Fibroblast of skin of left quadriceps (primary cell): ENCODE data around the gene CSNK1G2.

Experiments
- DNase-seq, 2 experiments: peaks; one replicate each; pipeline ENCODE4 v3.0.0-alpha.2; 2013; ENCODE audit warnings: low read depth in 2 of 2

Gene CSNK1G2

GRCh38 chr19:1918975-1919374 lies 22.0 kb upstream of the CSNK1G2 start:
- DNase-seq, result no peak

GRCh38 chr19:1920644-1921043 lies 20.3 kb upstream of the CSNK1G2 start:
- DNase-seq, result no peak

- DNase-seq, result no peak
Observed at GRCh38 chr19:1921326-1921725, 19.6 kb upstream of the CSNK1G2 start.

GRCh38 chr19:1921825-1922224 lies 19.1 kb upstream of the CSNK1G2 start:
- no peak for DNase-seq

GRCh38 chr19:1922803-1923202 lies 18.2 kb upstream of the CSNK1G2 start:
- DNase-seq, result no peak

GRCh38 chr19:1923319-1923718 lies 17.7 kb upstream of the CSNK1G2 start:
- DNase-seq, result no peak

GRCh38 chr19:1924320-1924961 lies 16.5 kb upstream of the CSNK1G2 start:
- DNase-seq, result no peak

- DNase-seq, result no peak
Observed at GRCh38 chr19:1925544-1925943, 15.4 kb upstream of the CSNK1G2 start.

- DNase-seq, result no peak
Observed at GRCh38 chr19:1929021-1929742, 11.8 kb upstream of the CSNK1G2 start.

GRCh38 chr19:1931445-1931844 lies 9.5 kb upstream of the CSNK1G2 start:
- DNase-seq, result no peak

GRCh38 chr19:1932395-1932794 lies 8.6 kb upstream of the CSNK1G2 start:
- DNase-seq, result no peak

GRCh38 chr19:1933244-1933643 lies 7.7 kb upstream of the CSNK1G2 start:
- no peak for DNase-seq

- DNase-seq, result no peak
Observed at GRCh38 chr19:1933942-1934341, 7.0 kb upstream of the CSNK1G2 start.

- no peak for DNase-seq
Observed at GRCh38 chr19:1935484-1936208, 5.3 kb upstream of the CSNK1G2 start.

- DNase-seq, result no peak
Observed at GRCh38 chr19:1936430-1936829, 4.5 kb upstream of the CSNK1G2 start.

GRCh38 chr19:1936916-1937610 lies 3.9 kb upstream of the CSNK1G2 start:
- no peak for DNase-seq

GRCh38 chr19:1938071-1938470 lies 2.9 kb upstream of the CSNK1G2 start:
- no peak for DNase-seq

- peak in 1 of 2 experiments; percentile 14 for DNase-seq
Observed at GRCh38 chr19:1942078-1942933, 1.3 kb downstream of the CSNK1G2 start.

- no peak for DNase-seq
Observed at GRCh38 chr19:1942934-1943555, 2.1 kb downstream of the CSNK1G2 start.

- no peak for DNase-seq
Observed at GRCh38 chr19:1943661-1944087, 2.7 kb downstream of the CSNK1G2 start.
